ENCODE results near the gene ENAM. TPM values are rescaled to one million over a fixed set of nuclear protein-coding genes. Genes with fewer than 3 reads are reported as not detected.
A peak's percentile ranks its signal among the peaks of the same experiment; 100 is the strongest.

The ENAM gene
- total and polyA plus RNA-seq, 9 of the 15 experiments (the other 6 are each of a cell fraction or from before 2014, with no cell fraction given): 0.04 to 0.09 (median 0.04) TPM; not detected in 6

DNA sequence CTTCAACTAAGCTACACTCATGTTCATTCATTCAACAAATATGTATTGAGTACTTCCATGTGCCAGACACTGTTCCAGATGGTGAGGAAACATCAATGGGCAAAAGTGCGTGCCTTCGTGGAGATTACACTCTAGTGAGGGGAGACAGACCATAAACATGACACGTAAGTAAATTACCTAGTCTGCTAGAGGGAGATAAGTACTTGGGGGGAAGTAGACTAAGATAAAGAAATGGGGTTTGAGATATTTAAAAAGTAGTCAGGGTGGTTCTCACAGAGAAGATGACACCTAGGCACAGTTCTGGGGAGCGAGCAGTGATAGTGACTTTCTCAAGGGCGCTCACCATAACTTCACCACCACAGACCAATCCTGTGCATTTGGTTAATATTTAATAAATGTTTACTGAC lies 26.1 kb downstream of the ENAM start (continued):
- TF ChIP-seq, protein P1, sequence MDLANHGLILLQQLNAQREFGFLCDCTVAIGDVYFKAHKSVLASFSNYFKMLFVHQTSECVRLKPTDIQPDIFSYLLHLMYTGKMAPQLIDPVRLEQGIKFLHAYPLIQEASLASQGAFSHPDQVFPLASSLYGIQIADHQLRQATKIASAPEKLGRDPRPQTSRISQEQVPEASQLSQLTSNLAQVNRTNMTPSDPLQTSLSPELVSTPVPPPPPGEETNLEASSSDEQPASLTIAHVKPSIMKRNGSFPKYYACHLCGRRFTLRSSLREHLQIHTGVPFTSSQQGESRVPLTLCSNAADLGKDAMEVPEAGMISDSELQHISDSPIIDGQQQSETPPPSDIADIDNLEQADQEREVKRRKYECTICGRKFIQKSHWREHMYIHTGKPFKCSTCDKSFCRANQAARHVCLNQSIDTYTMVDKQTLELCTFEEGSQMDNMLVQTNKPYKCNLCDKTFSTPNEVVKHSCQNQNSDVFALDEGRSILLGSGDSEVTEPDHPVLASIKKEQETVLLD (IDR thresholded peaks at IDR 0.05): 0 out of 2 replicates have a peak, but pooled peaks have one; percentile 17
- TF ChIP-seq, protein P2, sequence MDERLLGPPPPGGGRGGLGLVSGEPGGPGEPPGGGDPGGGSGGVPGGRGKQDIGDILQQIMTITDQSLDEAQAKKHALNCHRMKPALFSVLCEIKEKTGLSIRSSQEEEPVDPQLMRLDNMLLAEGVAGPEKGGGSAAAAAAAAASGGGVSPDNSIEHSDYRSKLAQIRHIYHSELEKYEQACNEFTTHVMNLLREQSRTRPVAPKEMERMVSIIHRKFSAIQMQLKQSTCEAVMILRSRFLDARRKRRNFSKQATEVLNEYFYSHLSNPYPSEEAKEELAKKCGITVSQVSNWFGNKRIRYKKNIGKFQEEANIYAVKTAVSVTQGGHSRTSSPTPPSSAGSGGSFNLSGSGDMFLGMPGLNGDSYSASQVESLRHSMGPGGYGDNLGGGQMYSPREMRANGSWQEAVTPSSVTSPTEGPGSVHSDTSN (CRISPR knock-in tag; IDR thresholded peaks at IDR 0.05; ENCODE audit: low read depth): no peak
- TF ChIP-seq, protein P2 (tag; conservative IDR thresholded peaks at IDR 0.05; ENCODE audit: low read depth): peak; percentile 75
- no peak for TF ChIP-seq ZSCAN29 (IDR thresholded peaks at IDR 0.05)
- no peak for TF ChIP-seq ZNF143 (CRISPR knock-in tag; IDR thresholded peaks at IDR 0.05)
- peak; percentile 71; the same call in 1 of the 2 replicates for TF ChIP-seq ZNF24 (IDR thresholded peaks at IDR 0.05)
- TF ChIP-seq CCAR2 (IDR thresholded peaks at IDR 0.05; ENCODE audit: low read depth, low read length): no peak
- no peak; the same call in 1 of the 2 replicates for TF ChIP-seq ZBED1 (IDR thresholded peaks at IDR 0.05)
- TF ChIP-seq PML (IDR thresholded peaks at IDR 0.05; ENCODE audit: low read length): peak; percentile 89
- TF ChIP-seq, protein P3, sequence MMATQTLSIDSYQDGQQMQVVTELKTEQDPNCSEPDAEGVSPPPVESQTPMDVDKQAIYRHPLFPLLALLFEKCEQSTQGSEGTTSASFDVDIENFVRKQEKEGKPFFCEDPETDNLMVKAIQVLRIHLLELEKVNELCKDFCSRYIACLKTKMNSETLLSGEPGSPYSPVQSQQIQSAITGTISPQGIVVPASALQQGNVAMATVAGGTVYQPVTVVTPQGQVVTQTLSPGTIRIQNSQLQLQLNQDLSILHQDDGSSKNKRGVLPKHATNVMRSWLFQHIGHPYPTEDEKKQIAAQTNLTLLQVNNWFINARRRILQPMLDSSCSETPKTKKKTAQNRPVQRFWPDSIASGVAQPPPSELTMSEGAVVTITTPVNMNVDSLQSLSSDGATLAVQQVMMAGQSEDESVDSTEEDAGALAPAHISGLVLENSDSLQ (IDR thresholded peaks at IDR 0.05): peak; percentile 43
- peak; percentile 70 for TF ChIP-seq FOSL1 (tag; conservative IDR thresholded peaks at IDR 0.05)
- no peak for TF ChIP-seq MCM7 (IDR thresholded peaks at IDR 0.05)
- TF ChIP-seq MBD2 (IDR thresholded peaks at IDR 0.05; ENCODE audit: borderline replicate concordance, low read depth): 0 out of 2 replicates have a peak, but pooled peaks have one; percentile 44
- TF ChIP-seq ETV5 (CRISPR knock-in tag; IDR thresholded peaks at IDR 0.05; ENCODE audit: low read depth): 0 out of 2 replicates have a peak, but pooled peaks have one; percentile 49
- TF ChIP-seq GTF2A2 (tag; IDR thresholded peaks at IDR 0.05): no peak
- TF ChIP-seq SMAD2 (IDR thresholded peaks at IDR 0.05; ENCODE audit: low read depth, low read length): no peak
- TF ChIP-seq CHD1 (IDR thresholded peaks at IDR 0.05; ENCODE audit: low read length): no peak
- TF ChIP-seq EGR1 (conservative IDR thresholded peaks at IDR 0.05): no peak
- TF ChIP-seq TRIM28 (IDR thresholded peaks at IDR 0.05): peak; percentile 82; the same call in 1 of the 2 replicates
- peak; percentile 94 for TF ChIP-seq SMAD4 (CRISPR knock-in tag; conservative IDR thresholded peaks at IDR 0.05)
- peak; percentile 85 for TF ChIP-seq PHB2 (IDR thresholded peaks at IDR 0.05; ENCODE audit: low read depth)
- no peak for TF ChIP-seq KAT7 (CRISPR knock-in tag; IDR thresholded peaks at IDR 0.05; ENCODE audit: borderline replicate concordance)
- peak; percentile 73 for TF ChIP-seq CC2D1A (IDR thresholded peaks at IDR 0.05)
- TF ChIP-seq, protein P4, sequence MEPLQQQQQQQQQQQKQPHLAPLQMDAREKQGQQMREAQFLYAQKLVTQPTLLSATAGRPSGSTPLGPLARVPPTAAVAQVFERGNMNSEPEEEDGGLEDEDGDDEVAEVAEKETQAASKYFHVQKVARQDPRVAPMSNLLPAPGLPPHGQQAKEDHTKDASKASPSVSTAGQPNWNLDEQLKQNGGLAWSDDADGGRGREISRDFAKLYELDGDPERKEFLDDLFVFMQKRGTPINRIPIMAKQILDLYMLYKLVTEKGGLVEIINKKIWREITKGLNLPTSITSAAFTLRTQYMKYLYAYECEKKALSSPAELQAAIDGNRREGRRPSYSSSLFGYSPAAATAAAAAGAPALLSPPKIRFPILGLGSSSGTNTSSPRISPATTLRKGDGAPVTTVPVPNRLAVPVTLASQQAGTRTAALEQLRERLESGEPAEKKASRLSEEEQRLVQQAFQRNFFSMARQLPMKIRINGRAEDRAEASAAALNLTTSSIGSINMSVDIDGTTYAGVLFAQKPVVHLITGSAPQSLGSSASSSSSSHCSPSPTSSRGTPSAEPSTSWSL (CRISPR knock-in tag; IDR thresholded peaks at IDR 0.05; ENCODE audit: borderline replicate concordance): no peak
- TF ChIP-seq FOXA3 (CRISPR knock-in tag; conservative IDR thresholded peaks at IDR 0.05 in 1 of 2, IDR thresholded peaks at IDR 0.05 in 1 of 2): no peak
- TF ChIP-seq KLF10 (CRISPR knock-in tag; IDR thresholded peaks at IDR 0.05): no peak
- peak; percentile 15 for TF ChIP-seq DACH1 (IDR thresholded peaks at IDR 0.05; ENCODE audit: partially characterized antibody)

Data from K562 (cell line).